HepG2 (cell line): Measurements from ENCODE around the gene B3GNT5. TPM values are rescaled to one million over a fixed set of nuclear protein-coding genes. Genes with fewer than 3 reads are reported as not detected.
A peak's percentile ranks its signal among the peaks of the same experiment; 100 is the strongest.

Source experiments
- AHDC1 ChIP-seq: sonication (generic); formaldehyde crosslinking; IDR thresholded peaks from 2 replicates; pipeline ENCODE4 v1.5.1; 2020; ENCODE audit warnings: mild to moderate bottlenecking, missing genetic modification reagents, borderline replicate concordance
- CCDC6 ChIP-seq: sonication (generic); formaldehyde crosslinking; IDR thresholded peaks from 2 replicates; pipeline ENCODE4 v1.8.1; 2022; ENCODE audit warnings: mild to moderate bottlenecking, missing genetic modification reagents, moderate library complexity
- EED ChIP-seq: sonication (generic); formaldehyde crosslinking; IDR thresholded peaks from 2 replicates; pipeline ENCODE4 v1.5.0; 2020; ENCODE audit warnings: mild to moderate bottlenecking, missing genetic modification reagents
- FOXK1 ChIP-seq: sonication (generic); formaldehyde crosslinking; IDR thresholded peaks from 2 replicates; pipeline ENCODE4 v1.4.0; 2020; ENCODE audit warnings: low read depth, missing genetic modification reagents, borderline replicate concordance
- MEIS2 ChIP-seq: sonication (generic); formaldehyde crosslinking; IDR thresholded peaks from 2 replicates; pipeline ENCODE4 v1.9.0; 2021; ENCODE audit warnings: mild to moderate bottlenecking, missing genetic modification reagents
- MTF2 ChIP-seq: sonication (generic); formaldehyde crosslinking; IDR thresholded peaks from 2 replicates; pipeline ENCODE4 v1.5.0; 2020; ENCODE audit warnings: missing genetic modification reagents, borderline replicate concordance
- PAX8 ChIP-seq: sonication (generic); formaldehyde crosslinking; IDR thresholded peaks from 2 replicates; pipeline ENCODE4 v1.8.0; 2022; ENCODE audit warnings: mild to moderate bottlenecking, missing genetic modification reagents, borderline replicate concordance
- RBM39 ChIP-seq: fragments of 200-400 bp; formaldehyde crosslinking; IDR thresholded peaks from one replicate; pipeline ENCODE4 v1.6.1; 2018; ENCODE audit warnings: antibody characterized with exemption, mild to moderate bottlenecking, low read depth, low read length; ENCODE audit not compliant: poor library complexity, severe bottlenecking
- RXRA ChIP-seq: sonication (generic); formaldehyde crosslinking; IDR thresholded peaks from 2 replicates; pipeline ENCODE4 v1.5.1; 2020; ENCODE audit warnings: missing genetic modification reagents
- SKIL ChIP-seq: sonication (generic); formaldehyde crosslinking; IDR thresholded peaks from 2 replicates; pipeline ENCODE4 v1.8.0; 2022; ENCODE audit warnings: missing genetic modification reagents, mild to moderate bottlenecking, moderate library complexity, borderline replicate concordance
- THAP11 ChIP-seq: IDR thresholded peaks from 2 replicates; pipeline ENCODE4 v1.6.1; 2016; ENCODE audit warnings: missing biosample characterization, missing genetic modification reagents
- ZMAT3 ChIP-seq: sonication (generic); formaldehyde crosslinking; conservative IDR thresholded peaks from 2 replicates; pipeline ENCODE4 v1.7.0; 2021; ENCODE audit warnings: missing genetic modification reagents
- ZMYM3 ChIP-seq: sonication (generic); formaldehyde crosslinking; IDR thresholded peaks from 2 replicates; pipeline ENCODE4 v1.5.1; 2020; ENCODE audit warnings: mild to moderate bottlenecking, missing genetic modification reagents
- ZNF430 ChIP-seq: sonication (generic); formaldehyde crosslinking; IDR thresholded peaks from 2 replicates; pipeline ENCODE4 v1.9.0; 2021; ENCODE audit warnings: mild to moderate bottlenecking, missing genetic modification reagents
- polyA plus RNA-seq, 8 experiments: library from polyadenylated mRNA; depleted of rRNA in 3 of 8; stranded (reverse) in 7 of 8; unstranded in 1 of 8; fragments of >200 nt; fragmentation: Illumina TruSeq in 4 of 8; extraction: Trizol in 4 of 8; gene quantifications; 2 replicates each; pipeline versions ENCODE4 v1.2.1 to v1.2.3, GENCODE V29; 2011 to 2016; ENCODE audit warnings: low read depth in 4 of 8, missing spikeins in 1 of 8, mixed read lengths in 1 of 8; ENCODE audit not compliant: insufficient read depth in 1 of 8
- total RNA-seq, 5 experiments: library from RNA; depleted of rRNA; stranded (reverse); fragments of >200 nt; fragmentation: Illumina TruSeq; extraction: Trizol; gene quantifications; 2 replicates each; pipeline ENCODE4 v1.2.3, GENCODE V29; 2016; ENCODE audit warnings: low read depth in 1 of 5
- TF ChIP-seq, protein P1 (sequence below): IDR thresholded peaks from 2 replicates; pipeline ENCODE4 v1.6.1; 2016; ENCODE audit warnings: low read depth, missing genetic modification reagents, missing compliant biosample characterization
- TF ChIP-seq, protein P2 (sequence below): sonication (generic); formaldehyde crosslinking; IDR thresholded peaks from 2 replicates; pipeline ENCODE4 v1.5.0; 2020; ENCODE audit warnings: missing genetic modification reagents

Gene B3GNT5
- total and polyA plus RNA-seq, 2 of the 13 experiments (the other 11 are each of a cell fraction or from before 2014, with no cell fraction given): not detected

DNA sequence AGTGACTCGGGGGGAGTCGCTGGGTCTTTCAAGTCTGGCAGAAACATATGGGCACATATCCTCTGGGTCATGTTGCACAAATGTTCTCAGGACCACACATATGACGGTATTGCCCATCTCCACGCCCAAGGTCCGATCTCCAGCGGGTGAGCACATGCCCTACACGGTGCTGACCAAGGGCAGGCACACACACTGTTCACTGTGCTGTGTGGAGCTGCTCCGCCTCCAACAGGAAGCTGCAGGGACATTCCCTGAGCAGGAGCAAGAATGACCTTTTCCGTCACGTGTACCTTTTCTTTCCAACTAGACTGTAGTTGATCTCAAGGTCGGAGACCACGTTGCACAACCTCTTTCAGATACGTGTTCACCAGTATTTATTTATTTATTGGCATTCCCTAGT lies 41.7 kb upstream of the B3GNT5 start (continued):
- TF ChIP-seq, protein P1, sequence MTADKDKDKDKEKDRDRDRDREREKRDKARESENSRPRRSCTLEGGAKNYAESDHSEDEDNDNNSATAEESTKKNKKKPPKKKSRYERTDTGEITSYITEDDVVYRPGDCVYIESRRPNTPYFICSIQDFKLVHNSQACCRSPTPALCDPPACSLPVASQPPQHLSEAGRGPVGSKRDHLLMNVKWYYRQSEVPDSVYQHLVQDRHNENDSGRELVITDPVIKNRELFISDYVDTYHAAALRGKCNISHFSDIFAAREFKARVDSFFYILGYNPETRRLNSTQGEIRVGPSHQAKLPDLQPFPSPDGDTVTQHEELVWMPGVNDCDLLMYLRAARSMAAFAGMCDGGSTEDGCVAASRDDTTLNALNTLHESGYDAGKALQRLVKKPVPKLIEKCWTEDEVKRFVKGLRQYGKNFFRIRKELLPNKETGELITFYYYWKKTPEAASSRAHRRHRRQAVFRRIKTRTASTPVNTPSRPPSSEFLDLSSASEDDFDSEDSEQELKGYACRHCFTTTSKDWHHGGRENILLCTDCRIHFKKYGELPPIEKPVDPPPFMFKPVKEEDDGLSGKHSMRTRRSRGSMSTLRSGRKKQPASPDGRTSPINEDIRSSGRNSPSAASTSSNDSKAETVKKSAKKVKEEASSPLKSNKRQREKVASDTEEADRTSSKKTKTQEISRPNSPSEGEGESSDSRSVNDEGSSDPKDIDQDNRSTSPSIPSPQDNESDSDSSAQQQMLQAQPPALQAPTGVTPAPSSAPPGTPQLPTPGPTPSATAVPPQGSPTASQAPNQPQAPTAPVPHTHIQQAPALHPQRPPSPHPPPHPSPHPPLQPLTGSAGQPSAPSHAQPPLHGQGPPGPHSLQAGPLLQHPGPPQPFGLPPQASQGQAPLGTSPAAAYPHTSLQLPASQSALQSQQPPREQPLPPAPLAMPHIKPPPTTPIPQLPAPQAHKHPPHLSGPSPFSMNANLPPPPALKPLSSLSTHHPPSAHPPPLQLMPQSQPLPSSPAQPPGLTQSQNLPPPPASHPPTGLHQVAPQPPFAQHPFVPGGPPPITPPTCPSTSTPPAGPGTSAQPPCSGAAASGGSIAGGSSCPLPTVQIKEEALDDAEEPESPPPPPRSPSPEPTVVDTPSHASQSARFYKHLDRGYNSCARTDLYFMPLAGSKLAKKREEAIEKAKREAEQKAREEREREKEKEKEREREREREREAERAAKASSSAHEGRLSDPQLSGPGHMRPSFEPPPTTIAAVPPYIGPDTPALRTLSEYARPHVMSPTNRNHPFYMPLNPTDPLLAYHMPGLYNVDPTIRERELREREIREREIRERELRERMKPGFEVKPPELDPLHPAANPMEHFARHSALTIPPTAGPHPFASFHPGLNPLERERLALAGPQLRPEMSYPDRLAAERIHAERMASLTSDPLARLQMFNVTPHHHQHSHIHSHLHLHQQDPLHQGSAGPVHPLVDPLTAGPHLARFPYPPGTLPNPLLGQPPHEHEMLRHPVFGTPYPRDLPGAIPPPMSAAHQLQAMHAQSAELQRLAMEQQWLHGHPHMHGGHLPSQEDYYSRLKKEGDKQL (CRISPR knock-in tag): no peak
- TF ChIP-seq SKIL (CRISPR knock-in tag) (peak; percentile 90), AHDC1 (CRISPR knock-in tag) (no peak), CCDC6 (CRISPR knock-in tag) (peak; percentile 65; the same call in 1 of the 2 replicates), ZMYM3 (CRISPR knock-in tag) (peak; percentile 31; the same call in 1 of the 2 replicates), RBM39 (no peak), FOXK1 (CRISPR knock-in tag) (peak; percentile 13; the same call in 1 of the 2 replicates), MEIS2 (no peak), MTF2 (CRISPR knock-in tag) (no peak), RXRA (peak; percentile 63; the same call in 1 of the 2 replicates), ZMAT3 (no peak), PAX8 (CRISPR knock-in tag) (no peak), EED (no peak), ZNF430 (peak; percentile 66; the same call in 1 of the 2 replicates), THAP11 (CRISPR knock-in tag) (peak; percentile 48; the same call in 1 of the 2 replicates)
- TF ChIP-seq, protein P2, sequence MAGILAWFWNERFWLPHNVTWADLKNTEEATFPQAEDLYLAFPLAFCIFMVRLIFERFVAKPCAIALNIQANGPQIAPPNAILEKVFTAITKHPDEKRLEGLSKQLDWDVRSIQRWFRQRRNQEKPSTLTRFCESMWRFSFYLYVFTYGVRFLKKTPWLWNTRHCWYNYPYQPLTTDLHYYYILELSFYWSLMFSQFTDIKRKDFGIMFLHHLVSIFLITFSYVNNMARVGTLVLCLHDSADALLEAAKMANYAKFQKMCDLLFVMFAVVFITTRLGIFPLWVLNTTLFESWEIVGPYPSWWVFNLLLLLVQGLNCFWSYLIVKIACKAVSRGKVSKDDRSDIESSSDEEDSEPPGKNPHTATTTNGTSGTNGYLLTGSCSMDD: no peak
